ENCODE results near the gene RCVRN.

RCVRN gene

GRCh38 chr17:9895923-9896322 lies 9.1 kb downstream of the RCVRN start:
- no peak for DNase-seq

- no peak for DNase-seq
Observed at GRCh38 chr17:9894231-9894630, 10.8 kb downstream of the RCVRN start.

GRCh38 chr17:9893411-9894012 lies 11.6 kb downstream of the RCVRN start:
- no peak for DNase-seq

GRCh38 chr17:9890124-9890523 lies 14.9 kb downstream of the RCVRN start:
- DNase-seq = no peak

- no peak for DNase-seq
Observed at GRCh38 chr17:9887508-9887907, 17.6 kb downstream of the RCVRN start.

- DNase-seq = no peak
Observed at GRCh38 chr17:9886141-9886930, 18.7 kb downstream of the RCVRN start.

GRCh38 chr17:9883451-9883850 lies 21.6 kb downstream of the RCVRN start:
- no peak for DNase-seq

GRCh38 chr17:9880582-9880999 lies 24.5 kb downstream of the RCVRN start:
- DNase-seq = no peak

GRCh38 chr17:9878786-9879525 lies 26.1 kb downstream of the RCVRN start:
- DNase-seq = no peak

- DNase-seq = no peak
Observed at GRCh38 chr17:9878356-9878755, 26.7 kb downstream of the RCVRN start.

- DNase-seq = no peak
Observed at GRCh38 chr17:9875441-9875840, 29.6 kb downstream of the RCVRN start.

GRCh38 chr17:9874722-9875121 lies 30.3 kb downstream of the RCVRN start:
- DNase-seq = no peak

GRCh38 chr17:9872852-9873251 lies 32.2 kb downstream of the RCVRN start:
- DNase-seq = no peak

GRCh38 chr17:9868552-9868951 lies 36.5 kb downstream of the RCVRN start:
- no peak for DNase-seq

GRCh38 chr17:9865586-9865985 lies 39.5 kb downstream of the RCVRN start:
- no peak for DNase-seq

- DNase-seq = no peak
Observed at GRCh38 chr17:9862949-9863348, 42.1 kb downstream of the RCVRN start.

GRCh38 chr17:9862220-9862619 lies 42.9 kb downstream of the RCVRN start:
- DNase-seq = no peak

GRCh38 chr17:9860851-9861250 lies 44.2 kb downstream of the RCVRN start:
- DNase-seq = no peak

GRCh38 chr17:9859781-9860180 lies 45.3 kb downstream of the RCVRN start:
- DNase-seq = no peak

GRCh38 chr17:9855036-9855435 lies 50.0 kb downstream of the RCVRN start:
- no peak for DNase-seq

GRCh38 chr17:9854255-9854654 lies 50.8 kb downstream of the RCVRN start:
- DNase-seq = no peak

- DNase-seq = no peak
Observed at GRCh38 chr17:9850151-9850550, 54.9 kb downstream of the RCVRN start.
